Stimulated activated CD8-positive, alpha-beta memory T cell treated with anti-CD3 and anti-CD28 coated beads, Interleukin-15, amount 100 ng/mL, for 1 hour (primary cell): ENCODE results near the gene SLC35B1.
"Not testable (repeated sequence)": the region's sequence is repeated elsewhere in the genome, so short reads cannot be mapped to it uniquely, and the experiment has no call there.

Source experiments
- DNase-seq: peaks from one replicate; pipeline ENCODE4 v3.0.0-alpha.2; 2020; ENCODE audit warnings: low read depth

SLC35B1 gene

GRCh38 chr17:49699966-49700575 is 7.7 kb downstream of the SLC35B1 start:
- no peak for DNase-seq

- DNase-seq = no peak
Measured at GRCh38 chr17:49698005-49698404, 9.8 kb downstream of the SLC35B1 start.

GRCh38 chr17:49696233-49696761 is 11.5 kb downstream of the SLC35B1 start:
- no peak for DNase-seq

GRCh38 chr17:49695698-49696232 is 12.0 kb downstream of the SLC35B1 start:
- DNase-seq = no peak

- peak; percentile 71 for DNase-seq
Measured at GRCh38 chr17:49694847-49695697, 12.7 kb downstream of the SLC35B1 start.

- no peak for DNase-seq
Measured at GRCh38 chr17:49692751-49693150, 15.0 kb downstream of the SLC35B1 start.

GRCh38 chr17:49691677-49692191 is 16.0 kb downstream of the SLC35B1 start:
- no peak for DNase-seq

DNA sequence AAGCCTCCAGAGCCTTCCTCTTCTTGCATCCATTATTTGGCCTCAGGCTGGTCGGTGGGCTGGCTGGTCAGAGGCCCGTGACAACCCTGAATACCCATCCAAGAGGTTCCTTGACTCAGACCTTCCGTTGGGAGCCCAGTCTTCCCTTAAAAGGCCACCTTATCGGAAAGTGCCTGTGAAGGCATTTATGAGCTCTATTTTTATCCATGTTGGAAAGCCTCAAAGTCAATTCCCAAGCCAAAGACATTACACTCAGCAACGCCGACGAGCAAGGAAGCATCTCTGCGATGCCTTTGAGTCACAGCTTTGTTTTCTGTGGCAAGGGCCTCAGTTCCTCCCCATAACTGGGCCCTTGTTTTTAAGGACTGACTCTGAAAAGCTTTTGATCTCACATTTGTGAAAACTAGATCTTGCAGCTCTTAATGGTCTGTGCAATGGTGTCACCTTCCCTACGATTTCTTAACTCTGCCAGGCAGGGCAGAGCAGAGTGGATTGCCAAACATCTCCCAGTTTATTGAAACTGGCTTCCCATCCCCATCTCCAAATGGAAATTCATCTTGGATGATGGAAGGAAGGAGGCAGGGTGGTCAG is 16.6 kb downstream of the SLC35B1 start:
- DNase-seq = no peak

DNA sequence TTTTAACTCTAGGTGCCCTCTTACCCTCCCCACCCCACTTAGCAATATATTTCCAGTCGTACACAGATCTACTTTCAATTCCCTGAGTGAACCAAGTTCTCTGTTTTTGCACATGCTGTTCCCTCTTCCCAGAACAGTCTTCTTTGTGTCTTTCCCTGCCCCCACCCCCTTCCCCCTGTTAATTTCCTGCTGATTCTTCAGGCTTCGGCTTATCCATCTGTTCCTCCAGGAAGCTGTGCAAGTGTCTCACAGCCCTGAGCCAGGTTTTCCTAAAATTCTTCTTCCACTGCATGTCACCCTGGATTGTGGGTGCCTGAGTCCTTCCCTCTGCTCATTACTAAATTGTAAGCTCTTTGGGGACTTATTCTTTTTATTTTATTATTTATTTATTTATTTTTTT is 17.5 kb downstream of the SLC35B1 start:
- no peak for DNase-seq

DNA sequence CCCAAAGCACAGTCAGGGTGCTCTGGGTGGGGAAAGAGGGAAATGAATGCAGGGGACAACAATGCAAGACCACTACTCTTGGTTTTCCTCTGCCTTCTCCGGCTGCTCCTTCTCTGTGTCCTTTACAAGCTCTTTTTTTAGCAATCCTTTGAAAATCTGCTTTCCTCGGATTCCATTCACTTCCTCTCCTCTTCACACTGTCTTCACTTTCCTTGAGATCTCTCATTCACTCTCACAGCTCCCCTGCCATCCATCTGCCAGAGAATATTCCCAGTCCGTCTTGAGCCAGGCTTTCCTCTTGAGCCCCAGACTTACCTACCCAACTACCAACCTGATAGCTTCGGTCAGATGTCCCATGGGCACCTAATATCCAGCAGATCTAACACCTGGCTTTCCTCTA is 18.9 kb downstream of the SLC35B1 start:
- DNase-seq = no peak

DNA sequence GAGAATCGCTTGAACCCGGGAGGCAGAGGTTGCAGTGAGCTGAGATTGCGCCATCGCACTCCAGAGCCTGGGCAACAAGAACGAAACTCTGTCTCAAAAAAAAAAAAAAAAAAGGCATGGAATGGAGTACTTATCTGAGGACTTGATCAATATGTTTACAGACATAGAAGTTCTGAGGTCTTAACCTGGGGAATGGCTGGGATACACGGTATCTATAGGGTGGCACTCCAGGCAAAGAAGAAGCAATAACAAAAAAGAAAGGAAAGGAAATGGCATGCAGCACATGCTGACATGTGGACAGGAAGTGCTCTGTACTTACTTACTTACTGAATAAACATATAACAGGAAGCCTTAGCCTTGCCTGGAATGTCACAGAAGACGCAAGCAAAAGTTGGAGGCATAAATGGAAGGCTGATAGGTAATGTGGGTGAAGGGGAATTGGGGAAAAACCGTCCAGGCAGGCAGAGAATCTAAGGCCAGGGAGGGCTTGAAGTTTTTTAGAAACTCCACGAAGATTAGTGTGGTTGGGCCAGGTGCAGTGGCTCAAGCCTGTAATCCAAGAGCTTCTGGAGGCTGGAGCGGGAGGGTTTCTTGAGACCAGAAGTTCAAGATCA is 19.8 kb downstream of the SLC35B1 start:
- no peak for DNase-seq

DNA sequence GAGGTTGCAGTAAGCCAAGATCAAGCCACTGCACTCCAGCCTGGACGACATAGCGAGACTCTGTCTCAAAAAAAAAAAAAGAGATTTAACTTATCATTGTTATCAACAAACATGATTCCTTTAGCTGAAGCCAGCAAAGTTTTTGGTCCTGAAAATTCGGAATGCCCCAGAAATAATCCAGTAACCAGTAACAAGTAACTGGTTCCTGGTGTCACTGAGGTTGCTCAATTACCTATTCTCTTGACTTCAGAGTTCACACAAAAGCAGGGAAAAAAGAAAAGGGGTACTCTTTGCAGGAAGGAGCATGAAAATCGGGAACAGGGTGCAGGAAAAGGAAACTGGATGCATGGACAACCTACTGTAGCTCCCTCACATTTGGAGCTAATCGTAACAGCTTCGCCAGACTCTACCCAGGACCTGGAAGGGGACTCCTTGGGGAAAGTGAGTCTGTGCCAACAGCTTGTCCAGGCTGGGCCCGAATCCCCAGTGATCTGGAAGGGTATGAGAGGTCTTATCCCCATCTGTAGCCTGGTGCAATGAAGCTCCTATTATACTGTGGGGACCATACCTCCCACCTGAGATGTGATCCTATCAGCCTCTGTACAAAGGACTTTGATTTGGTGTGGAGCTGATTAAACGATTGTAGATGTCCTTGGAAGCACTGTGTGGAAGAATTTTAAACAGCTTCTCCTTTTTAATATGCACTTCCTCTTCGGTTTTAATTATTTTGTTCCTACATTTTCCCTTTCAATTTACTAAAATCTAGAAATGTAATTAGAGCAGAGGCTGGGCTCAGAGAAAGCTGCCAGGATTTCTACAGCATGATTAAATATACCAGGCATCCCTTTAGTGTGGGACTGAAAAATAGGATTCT is 26.4 kb downstream of the SLC35B1 start:
- no peak for DNase-seq

- no peak for DNase-seq
Measured at GRCh38 chr17:49680314-49680713, 27.4 kb downstream of the SLC35B1 start.

GRCh38 chr17:49677933-49678847 is 29.6 kb downstream of the SLC35B1 start, which contains the start of gene SPOP:
TSS of gene SPOP (minus strand) at chr17:49678097. CDS start at chr17:49622810, 55,287 bp downstream.
- DNase-seq = peak; percentile 97

DNA sequence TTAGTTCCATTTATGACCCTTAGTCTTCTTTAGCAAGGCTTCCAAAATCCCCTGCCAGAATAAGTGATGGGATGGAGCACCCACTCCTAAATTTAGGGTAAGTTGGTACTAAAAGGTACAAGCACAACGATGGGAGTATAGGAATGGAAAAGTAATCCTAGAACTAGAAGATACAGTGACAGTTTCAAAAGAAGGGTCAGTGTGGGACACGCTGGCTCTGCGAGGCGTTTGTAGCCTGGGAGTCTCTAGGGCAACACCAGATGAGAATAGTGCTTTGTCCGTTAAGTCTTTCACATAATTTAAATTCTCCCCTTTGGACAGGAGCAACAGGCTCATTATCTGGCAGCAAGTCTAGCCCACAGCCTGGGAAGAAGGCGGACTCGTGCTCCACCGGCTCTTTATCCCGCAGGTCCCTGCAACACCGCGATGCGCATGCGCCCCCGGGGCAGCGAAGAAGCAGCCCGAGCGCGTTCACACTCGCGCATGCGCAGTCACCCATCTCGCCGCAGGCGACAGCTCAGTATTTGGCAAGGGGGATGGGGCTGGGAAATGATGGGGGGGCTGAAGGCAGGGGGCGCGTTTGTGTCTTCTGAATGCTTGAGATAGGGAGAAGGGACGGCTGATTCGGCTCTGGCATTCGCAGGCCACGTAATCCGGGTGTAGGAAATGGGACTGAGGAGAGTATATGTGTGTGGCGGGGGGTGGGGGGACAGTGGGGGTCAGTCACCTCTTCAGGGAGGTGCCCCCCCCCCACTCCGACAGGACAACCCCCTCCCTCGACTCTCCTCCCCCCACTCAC is 30.4 kb downstream of the SLC35B1 start:
- DNase-seq = peak; percentile 91

GRCh38 chr17:49676276-49676868 is 31.4 kb downstream of the SLC35B1 start:
- no peak for DNase-seq

DNA sequence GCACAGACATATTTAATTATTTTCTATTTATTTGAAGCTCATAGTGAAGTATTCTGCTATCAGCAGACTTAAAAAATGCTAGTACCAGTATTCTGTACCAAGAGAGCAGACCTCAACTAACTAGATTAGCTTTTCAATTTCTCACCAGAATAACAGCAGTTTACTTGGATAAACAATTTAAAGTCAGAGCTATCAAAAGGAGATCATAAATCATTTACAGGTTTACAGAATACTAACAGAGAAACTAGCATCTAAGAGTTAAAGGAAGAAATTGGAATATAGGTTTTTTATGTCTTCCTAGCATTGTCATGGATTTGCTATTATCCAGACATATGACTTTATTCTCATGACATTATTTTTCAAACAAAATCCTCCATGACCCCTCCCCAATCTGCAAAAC is 33.3 kb downstream of the SLC35B1 start:
- no peak for DNase-seq

DNA sequence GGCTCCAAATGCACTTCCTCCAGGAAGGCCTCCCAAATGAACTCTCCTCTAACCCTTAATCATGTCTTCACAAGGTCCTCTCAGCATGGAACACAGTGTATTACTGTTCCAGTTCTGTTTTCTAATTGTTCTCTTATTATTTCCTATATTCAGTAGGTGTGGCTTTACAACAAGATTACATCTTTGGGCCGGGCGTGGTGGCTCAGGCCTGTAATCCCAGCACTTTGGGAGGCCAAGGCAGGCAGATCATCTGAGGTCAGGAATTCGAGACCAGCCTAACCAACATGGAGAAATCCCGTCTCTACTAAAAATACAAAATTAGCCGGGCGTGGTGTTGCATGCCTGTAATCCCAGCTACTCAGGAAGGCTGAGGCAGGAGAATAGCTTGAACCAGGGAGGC is 34.1 kb downstream of the SLC35B1 start:
- DNase-seq = not testable (repeated sequence)

- DNase-seq = no peak
Measured at GRCh38 chr17:49670641-49671040, 37.1 kb downstream of the SLC35B1 start.
